Measurements from ENCODE around the gene AMBRA1. TPM values are rescaled to one million over a fixed set of nuclear protein-coding genes. Genes with fewer than 3 reads are reported as not detected.

Gene AMBRA1
- total RNA-seq, 1 experiment from 2014 or later = 15.8 TPM

DNA sequence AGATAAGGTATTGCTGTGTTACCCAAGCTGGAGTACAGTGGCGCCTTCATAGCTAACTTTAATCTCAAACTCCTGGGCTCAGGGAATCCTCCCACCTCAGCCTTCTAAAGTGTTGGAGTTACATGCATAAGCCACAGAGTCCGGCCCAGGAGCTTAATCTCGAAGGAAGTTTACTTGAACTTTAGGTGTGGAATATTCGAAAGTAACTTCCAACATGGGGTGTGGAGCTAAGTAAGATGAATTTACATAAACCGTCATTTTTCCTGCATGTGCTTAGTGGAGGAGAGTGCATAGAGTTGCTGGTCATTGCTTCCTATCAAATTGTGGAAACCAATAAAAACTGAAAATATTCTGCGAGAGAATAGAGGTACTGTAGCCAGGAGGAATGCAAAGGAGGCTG lies 25.0 kb upstream of the AMBRA1 start:
- no peak overlapping the region for H2AFZ ChIP-seq (ENCODE audit: low read length)
- H3K9me2 ChIP-seq (replicated peaks; ENCODE audit: low read length) = no peaks in the 10 kb centered on the region
- no peaks in the 10 kb centered on the region for H3K9me3 ChIP-seq (ENCODE audit: low read length)
- H3K9ac ChIP-seq (ENCODE audit: low read length) = peak overlapping the region; percentile 95; the same call in 1 of the 2 replicates
- no peaks in the 10 kb centered on the region for H3F3A ChIP-seq (ENCODE audit: low read length, unreplicated experiment)
- TF ChIP-seq EZH2phosphoT487 (IDR thresholded peaks at IDR 0.05; ENCODE audit: borderline replicate concordance, low read length) (no peak), EZH2 (IDR thresholded peaks at IDR 0.05; ENCODE audit: low read length, unreplicated experiment) (no peak)
- TF ChIP-seq, protein P1, sequence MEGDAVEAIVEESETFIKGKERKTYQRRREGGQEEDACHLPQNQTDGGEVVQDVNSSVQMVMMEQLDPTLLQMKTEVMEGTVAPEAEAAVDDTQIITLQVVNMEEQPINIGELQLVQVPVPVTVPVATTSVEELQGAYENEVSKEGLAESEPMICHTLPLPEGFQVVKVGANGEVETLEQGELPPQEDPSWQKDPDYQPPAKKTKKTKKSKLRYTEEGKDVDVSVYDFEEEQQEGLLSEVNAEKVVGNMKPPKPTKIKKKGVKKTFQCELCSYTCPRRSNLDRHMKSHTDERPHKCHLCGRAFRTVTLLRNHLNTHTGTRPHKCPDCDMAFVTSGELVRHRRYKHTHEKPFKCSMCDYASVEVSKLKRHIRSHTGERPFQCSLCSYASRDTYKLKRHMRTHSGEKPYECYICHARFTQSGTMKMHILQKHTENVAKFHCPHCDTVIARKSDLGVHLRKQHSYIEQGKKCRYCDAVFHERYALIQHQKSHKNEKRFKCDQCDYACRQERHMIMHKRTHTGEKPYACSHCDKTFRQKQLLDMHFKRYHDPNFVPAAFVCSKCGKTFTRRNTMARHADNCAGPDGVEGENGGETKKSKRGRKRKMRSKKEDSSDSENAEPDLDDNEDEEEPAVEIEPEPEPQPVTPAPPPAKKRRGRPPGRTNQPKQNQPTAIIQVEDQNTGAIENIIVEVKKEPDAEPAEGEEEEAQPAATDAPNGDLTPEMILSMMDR (conservative IDR thresholded peaks at IDR 0.05; ENCODE audit: low read depth, low read length) = no peak
- POLR2A ChIA-PET (ENCODE audit: unreplicated experiment) = interaction anchor here (0.6 kb wide), 1 partner anchor 213 kb away, joined by 8 read pairs; no protein-coding TSS in a partner anchor
- H4K20me1 ChIP-seq (ENCODE audit: low read length) = no peaks in the 10 kb centered on the region
- H3K79me2 ChIP-seq (ENCODE audit: low read length) = peaks cover 39% of the 10 kb centered on the region
- intact Hi-C loops (cut with micrococcal nuclease) = no loop called here
- peaks cover 15% of the 10 kb centered on the region for H3K4me1 ChIP-seq (ENCODE audit: insufficient read depth, low read length)
- no peak for DNase-seq
- no peaks in the 10 kb centered on the region for H3K36me3 ChIP-seq (ENCODE audit: low read depth, low read length)
- BruUV-seq (replicated peaks) = no TSS peak
- H3K4me2 ChIP-seq (ENCODE audit: low read length) = peak overlapping the region; percentile 91
- no peak for ATAC-seq
- CTCF ChIA-PET = interaction anchor here (1.5 kb wide), 1 partner anchor 129 kb away, joined by 6 read pairs; no protein-coding TSS in a partner anchor
- no peaks in the 10 kb centered on the region for H3K27me3 ChIP-seq (ENCODE audit: low read length)
- H3K27ac ChIP-seq (ENCODE audit: low read length) = no peak overlapping the region
- peak overlapping the region; percentile 97 for H3K4me3 ChIP-seq (ENCODE audit: low read length)

- Histone ChIP-seq H3K4me3 (ENCODE audit: low read length) (peak overlapping the region; percentile 97), H4K20me1 (ENCODE audit: low read length) (no peaks in the 10 kb centered on the region), H3K9me3 (ENCODE audit: low read length) (no peaks in the 10 kb centered on the region), H3K27me3 (ENCODE audit: low read length) (no peaks in the 10 kb centered on the region), H3K4me1 (ENCODE audit: insufficient read depth, low read length) (peaks cover 15% of the 10 kb centered on the region), H3K9ac (ENCODE audit: low read length) (peak overlapping the region; percentile 95), H3K9me2 (replicated peaks; ENCODE audit: low read length) (no peaks in the 10 kb centered on the region), H3K79me2 (ENCODE audit: low read length) (peaks cover 39% of the 10 kb centered on the region), H3F3A (ENCODE audit: low read length, unreplicated experiment) (no peaks in the 10 kb centered on the region), H3K27ac (ENCODE audit: low read length) (peak overlapping the region; percentile 78), H3K4me2 (ENCODE audit: low read length) (peak overlapping the region; percentile 91), H3K36me3 (ENCODE audit: low read depth, low read length) (no peaks in the 10 kb centered on the region), H2AFZ (ENCODE audit: low read length) (peak overlapping the region; percentile 93)
- POLR2A ChIA-PET (ENCODE audit: unreplicated experiment) = interaction anchor here (0.6 kb wide), 1 partner anchor 214 kb away, joined by 8 read pairs; no protein-coding TSS in a partner anchor
- CTCF ChIA-PET = interaction anchor here (0.9 to 1.5 kb wide), 2 partner anchors 88 to 128 kb away, joined by 4 to 6 read pairs; no protein-coding TSS in a partner anchor
- no peak for ATAC-seq
- intact Hi-C loops (cut with micrococcal nuclease) = loop anchor here (2.0 kb wide), 2 partner anchors 23 to 63 kb away; partner anchors contain the start of gene AMBRA1
- TF ChIP-seq EZH2phosphoT487 (IDR thresholded peaks at IDR 0.05; ENCODE audit: borderline replicate concordance, low read length) (no peak), EZH2 (IDR thresholded peaks at IDR 0.05; ENCODE audit: low read length, unreplicated experiment) (no peak)
- TF ChIP-seq, protein P1 (conservative IDR thresholded peaks at IDR 0.05; ENCODE audit: low read depth, low read length) = no peak
- DNase-seq = no peak
- no TSS peak for BruUV-seq (replicated peaks)
Measured at GRCh38 chr11:46617972-46618314, 24.1 kb upstream of the AMBRA1 start.
